Neuron (in vitro differentiated cells): ENCODE data around the gene THRA.

Source experiments
- H2AFZ ChIP-seq: one replicate; pipeline ENCODE4 v1.6.1; 2013; ENCODE audit warnings: low read depth, mild to moderate bottlenecking, inconsistent platforms, low read length, moderate library complexity
- H3K27me3 ChIP-seq: one replicate; pipeline ENCODE4 v1.6.1; 2013; ENCODE audit warnings: low read length; ENCODE audit not compliant: insufficient read depth
- H3K36me3 ChIP-seq: one replicate; pipeline ENCODE4 v1.6.1; 2013; ENCODE audit warnings: low read length; ENCODE audit not compliant: insufficient read depth
- H3K4me1 ChIP-seq: one replicate; pipeline ENCODE4 v1.6.1; 2013; ENCODE audit warnings: low read length; ENCODE audit not compliant: insufficient read depth
- H3K4me3 ChIP-seq: 2 replicates; pipeline ENCODE4 v1.5.1; 2013; ENCODE audit warnings: mild to moderate bottlenecking, low read length, moderate library complexity
- H3K9me3 ChIP-seq: one replicate; pipeline ENCODE4 v1.6.1; 2013; ENCODE audit warnings: low read length

THRA gene

GRCh38 chr17:40062329-40063186 lies at the start of gene THRA:
TSS of gene THRA (plus strand) at chr17:40062965. CDS start at chr17:40074489, 11,524 bp downstream.
- Histone ChIP-seq H3K4me3 (peak within 1 kb of the TSS; percentile 79), H3K9me3 (no peaks in the 10 kb centered on the region), H3K36me3 (no peaks in the 10 kb centered on the region), H2AFZ (peak within 1 kb of the TSS; percentile 69), H3K4me1 (peaks cover 54% of the 10 kb centered on the region), H3K27me3 (no peaks in the 10 kb centered on the region)

GRCh38 chr17:40014375-40014980 lies 48.3 kb upstream of the THRA start:
- Histone ChIP-seq H3K9me3 (no peaks in the 10 kb centered on the region), H3K36me3 (peaks cover 8% of the 10 kb centered on the region), H2AFZ (no peak overlapping the region), H3K27me3 (no peaks in the 10 kb centered on the region), H3K4me3 (no peak overlapping the region), H3K4me1 (peaks cover 5% of the 10 kb centered on the region)

- Histone ChIP-seq H3K4me1 (peaks cover 5% of the 10 kb centered on the region), H3K27me3 (no peaks in the 10 kb centered on the region), H3K36me3 (peaks cover 16% of the 10 kb centered on the region), H3K9me3 (no peaks in the 10 kb centered on the region), H3K4me3 (no peak within 1 kb of the TSS), H2AFZ (no peak within 1 kb of the TSS)
Observed at GRCh38 chr17:40015005-40015997, 47.5 kb upstream of the THRA start, which contains the start of gene CSF3. TSS of gene CSF3 (plus strand) at chr17:40015440. CDS start at chr17:40015475, 35 bp downstream.

GRCh38 chr17:40015998-40016985 lies 46.5 kb upstream of the THRA start:
- H3K36me3 ChIP-seq: peaks cover 22% of the 10 kb centered on the region
- peaks cover 5% of the 10 kb centered on the region for H3K4me1 ChIP-seq
- no peaks in the 10 kb centered on the region for H3K27me3 ChIP-seq
- H3K9me3 ChIP-seq: no peaks in the 10 kb centered on the region
- H2AFZ ChIP-seq: no peak overlapping the region
- H3K4me3 ChIP-seq: no peak overlapping the region

- no peaks in the 10 kb centered on the region for H3K27me3 ChIP-seq
- H3K4me3 ChIP-seq: no peak overlapping the region
- peaks cover 34% of the 10 kb centered on the region for H3K36me3 ChIP-seq
- peaks cover 5% of the 10 kb centered on the region for H3K4me1 ChIP-seq
- no peaks in the 10 kb centered on the region for H3K9me3 ChIP-seq
- no peak overlapping the region for H2AFZ ChIP-seq
Observed at GRCh38 chr17:40017422-40018080, 45.2 kb upstream of the THRA start.

GRCh38 chr17:40018211-40019121 lies 44.3 kb upstream of the THRA start:
- Histone ChIP-seq H3K4me3 (no peak overlapping the region), H3K4me1 (peaks cover 5% of the 10 kb centered on the region), H3K36me3 (peaks cover 41% of the 10 kb centered on the region), H3K27me3 (no peaks in the 10 kb centered on the region), H3K9me3 (no peaks in the 10 kb centered on the region), H2AFZ (no peak overlapping the region)

- Histone ChIP-seq H3K4me3 (no peak overlapping the region), H3K27me3 (no peaks in the 10 kb centered on the region), H3K36me3 (peaks cover 41% of the 10 kb centered on the region), H3K9me3 (no peaks in the 10 kb centered on the region), H2AFZ (no peak overlapping the region), H3K4me1 (peaks cover 5% of the 10 kb centered on the region)
Observed at GRCh38 chr17:40019140-40019991, 43.4 kb upstream of the THRA start.

GRCh38 chr17:40020146-40020545 lies 42.6 kb upstream of the THRA start:
- peaks cover 45% of the 10 kb centered on the region for H3K36me3 ChIP-seq
- no peak overlapping the region for H3K4me3 ChIP-seq
- peaks cover under 1% of the 10 kb centered on the region for H3K4me1 ChIP-seq
- H3K27me3 ChIP-seq: no peaks in the 10 kb centered on the region
- no peaks in the 10 kb centered on the region for H3K9me3 ChIP-seq
- H2AFZ ChIP-seq: no peak overlapping the region

GRCh38 chr17:40021451-40021971 lies 41.3 kb upstream of the THRA start:
- H3K9me3 ChIP-seq: no peaks in the 10 kb centered on the region
- no peaks in the 10 kb centered on the region for H3K27me3 ChIP-seq
- no peak overlapping the region for H2AFZ ChIP-seq
- H3K4me3 ChIP-seq: no peak overlapping the region
- peaks cover 59% of the 10 kb centered on the region for H3K36me3 ChIP-seq
- no peaks in the 10 kb centered on the region for H3K4me1 ChIP-seq

GRCh38 chr17:40022497-40022896 lies 40.3 kb upstream of the THRA start:
- H3K4me1 ChIP-seq: no peaks in the 10 kb centered on the region
- no peaks in the 10 kb centered on the region for H3K27me3 ChIP-seq
- no peaks in the 10 kb centered on the region for H3K9me3 ChIP-seq
- H3K36me3 ChIP-seq: peaks cover 63% of the 10 kb centered on the region
- H3K4me3 ChIP-seq: no peak overlapping the region
- H2AFZ ChIP-seq: no peak overlapping the region
